ENCODE results near the gene RAD50. TPM values are rescaled to one million over a fixed set of nuclear protein-coding genes. Genes with fewer than 3 reads are reported as not detected.
"Not testable (repeated sequence)": the region's sequence is repeated elsewhere in the genome, so short reads cannot be mapped to it uniquely, and the experiment has no call there.

Gene RAD50
- 8.6 and 11.3 TPM in 2 replicates for total RNA-seq (2014; rRNA removed; shearing (Covaris generic))

DNA sequence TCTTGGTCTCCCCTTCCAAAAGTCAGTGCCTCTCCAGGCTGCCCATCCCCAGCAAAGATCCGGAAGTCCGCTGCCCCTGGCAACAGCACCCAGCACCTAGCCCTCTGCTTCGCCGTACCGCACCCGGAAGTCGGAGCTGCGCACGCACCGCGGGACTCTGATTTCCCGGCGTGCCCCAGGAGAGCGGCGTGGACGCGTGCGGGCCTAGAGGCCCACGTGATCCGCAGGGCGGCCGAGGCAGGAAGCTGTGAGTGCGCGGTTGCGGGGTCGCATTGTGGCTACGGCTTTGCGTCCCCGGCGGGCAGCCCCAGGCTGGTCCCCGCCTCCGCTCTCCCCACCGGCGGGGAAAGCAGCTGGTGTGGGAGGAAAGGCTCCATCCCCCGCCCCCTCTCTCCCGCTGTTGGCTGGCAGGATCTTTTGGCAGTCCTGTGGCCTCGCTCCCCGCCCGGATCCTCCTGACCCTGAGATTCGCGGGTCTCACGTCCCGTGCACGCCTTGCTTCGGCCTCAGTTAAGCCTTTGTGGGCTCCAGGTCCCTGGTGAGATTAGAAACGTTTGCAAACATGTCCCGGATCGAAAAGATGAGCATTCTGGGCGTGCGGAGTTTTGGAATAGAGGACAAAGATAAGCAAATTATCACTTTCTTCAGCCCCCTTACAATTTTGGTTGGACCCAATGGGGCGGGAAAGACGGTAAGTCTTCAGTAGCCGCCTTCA is at the start of gene RAD50:
Gene RAD50 (plus strand): TSS at position 215 of the 715 bp plus-strand sequence. CDS start 348 bp downstream, at position 563.
- DNase-seq (ENCODE audit: low spot score) = peak; percentile 94

GRCh38 chr5:132510076-132510475 is 46.7 kb upstream of the RAD50 start:
- peak; percentile 73 for DNase-seq (ENCODE audit: low spot score)

GRCh38 chr5:132513618-132514336 is 43.0 kb upstream of the RAD50 start:
- DNase-seq (ENCODE audit: low spot score) = peak; percentile 52

GRCh38 chr5:132522067-132522466 is 34.7 kb upstream of the RAD50 start:
- not testable (repeated sequence) for DNase-seq (ENCODE audit: low spot score)

- not testable (repeated sequence) for DNase-seq (ENCODE audit: low spot score)
Observed at GRCh38 chr5:132524877-132525276, 31.9 kb upstream of the RAD50 start.

DNA sequence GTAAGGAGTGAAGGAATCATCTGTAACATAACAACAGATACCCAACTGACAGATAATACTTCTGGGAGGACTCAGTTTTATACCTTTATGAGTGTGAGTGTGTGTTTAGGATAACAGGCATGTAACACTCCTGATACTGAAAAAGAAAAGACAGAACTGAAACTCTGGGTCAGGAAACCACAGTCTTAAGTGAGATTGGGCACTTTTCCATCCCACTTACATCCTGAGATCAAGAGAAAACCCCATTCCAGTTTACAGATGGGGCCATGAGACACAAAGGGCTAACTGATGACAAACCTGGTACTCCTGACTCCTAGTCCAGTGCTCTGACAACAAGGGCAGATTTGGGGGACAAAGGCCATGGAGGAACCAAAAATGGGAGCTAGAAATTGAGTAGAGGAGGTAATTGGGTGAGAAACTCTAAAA is 31.5 kb upstream of the RAD50 start:
- no peak for DNase-seq (ENCODE audit: low spot score)

DNA sequence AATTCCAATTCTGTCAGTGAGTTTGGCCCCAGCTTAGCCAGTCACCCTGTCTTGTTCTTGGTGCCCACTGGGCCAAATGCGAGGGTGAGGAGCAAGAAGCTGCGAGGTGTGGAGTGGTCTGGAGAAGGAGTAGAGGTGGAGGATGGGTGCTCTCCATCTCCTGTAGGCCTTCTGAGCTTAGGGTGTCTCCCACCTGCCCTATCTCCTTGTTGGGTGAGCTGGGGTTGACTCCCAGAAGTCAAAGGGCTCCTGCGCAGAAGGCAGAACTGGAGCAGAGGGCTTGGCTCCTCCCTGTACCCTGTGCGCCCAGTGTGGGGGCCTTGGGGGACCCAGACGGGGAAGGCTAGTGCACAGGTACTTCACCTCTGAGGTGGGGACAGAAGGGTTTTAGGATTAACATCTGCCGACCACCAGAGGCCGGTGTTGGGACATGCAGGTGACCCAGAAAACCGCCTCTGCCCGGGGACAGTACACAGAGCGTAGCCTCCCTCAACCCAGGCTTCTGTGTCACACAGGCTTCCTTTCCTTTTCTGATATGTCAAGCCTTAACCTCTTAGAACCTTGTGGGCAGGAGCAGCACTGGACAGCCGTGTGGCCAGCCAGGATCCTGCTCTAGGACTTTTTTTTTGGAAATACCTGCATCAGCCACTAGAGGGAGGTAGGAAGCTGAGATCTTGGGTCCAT is 30.3 kb upstream of the RAD50 start:
- peak; percentile 93 for DNase-seq (ENCODE audit: low spot score)

DNA sequence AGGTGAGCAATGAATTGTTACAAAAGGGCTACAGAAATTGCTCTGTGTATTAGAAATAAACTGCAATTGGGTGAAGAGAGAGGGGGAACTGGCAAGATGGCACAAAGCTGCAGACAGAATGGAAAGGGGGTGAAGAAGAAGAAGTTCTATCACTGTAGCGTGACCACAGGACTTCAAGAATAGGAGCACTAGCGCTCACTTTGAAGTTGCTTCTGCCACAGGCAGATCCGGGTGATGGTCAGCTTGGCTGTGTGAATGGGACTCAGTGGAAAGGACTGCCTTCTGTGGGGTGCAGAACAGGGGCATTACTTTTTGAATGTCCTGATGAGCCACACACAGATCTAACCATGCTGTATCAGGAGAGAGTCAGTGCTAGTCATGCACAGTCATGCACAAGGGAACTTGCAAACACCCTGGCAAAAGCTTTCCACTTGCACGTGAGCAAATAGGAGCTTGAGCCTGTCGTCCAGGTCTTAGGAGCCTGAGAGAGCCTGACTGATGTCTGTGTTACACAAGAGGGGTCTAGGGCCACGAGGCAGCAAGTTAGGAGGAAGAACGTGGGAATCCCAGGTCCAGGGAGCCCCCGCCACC is 29.7 kb upstream of the RAD50 start:
- DNase-seq (ENCODE audit: low spot score) = no peak

- no peak for DNase-seq (ENCODE audit: low spot score)
Observed at GRCh38 chr5:132528021-132528420, 28.8 kb upstream of the RAD50 start.

DNA sequence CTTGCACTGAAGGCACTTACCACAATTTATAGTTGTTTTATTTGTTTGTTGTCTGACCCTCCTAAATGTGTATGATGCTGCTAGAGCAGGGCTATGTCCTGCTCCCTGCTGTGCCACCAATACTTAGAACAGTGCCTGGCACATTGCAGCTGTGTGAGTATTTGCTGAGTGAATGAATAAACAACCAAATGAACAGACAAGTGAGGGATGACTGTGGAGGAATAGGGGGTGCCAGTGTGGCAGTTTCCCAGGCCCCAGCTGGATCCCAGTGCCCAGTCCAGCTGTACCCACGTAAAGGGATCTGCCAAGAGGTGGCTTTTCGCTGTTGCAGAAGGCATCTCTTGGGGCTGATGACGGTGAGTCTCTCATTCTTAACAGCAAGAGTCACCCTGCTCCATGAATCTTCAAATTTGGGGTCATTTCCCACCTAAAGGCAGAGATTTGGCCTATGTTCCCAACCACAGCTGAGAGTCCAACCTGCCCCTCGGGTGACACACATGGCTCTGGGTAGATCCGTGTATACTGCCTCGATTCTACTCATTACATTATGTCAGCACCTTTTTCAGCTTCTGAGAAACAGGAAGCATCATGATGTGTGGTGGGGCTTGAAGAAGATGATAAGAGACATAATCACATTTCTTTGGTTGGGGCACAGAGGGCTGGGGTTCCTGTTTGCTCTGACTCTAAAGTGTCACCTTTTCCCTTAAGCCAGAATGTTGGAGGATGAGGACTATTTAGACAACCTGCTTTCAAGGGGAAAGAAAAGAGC is 27.7 kb upstream of the RAD50 start:
- no peak for DNase-seq (ENCODE audit: low spot score)

GRCh38 chr5:132530946-132531345 is 25.8 kb upstream of the RAD50 start:
- DNase-seq (ENCODE audit: low spot score) = no peak

DNA sequence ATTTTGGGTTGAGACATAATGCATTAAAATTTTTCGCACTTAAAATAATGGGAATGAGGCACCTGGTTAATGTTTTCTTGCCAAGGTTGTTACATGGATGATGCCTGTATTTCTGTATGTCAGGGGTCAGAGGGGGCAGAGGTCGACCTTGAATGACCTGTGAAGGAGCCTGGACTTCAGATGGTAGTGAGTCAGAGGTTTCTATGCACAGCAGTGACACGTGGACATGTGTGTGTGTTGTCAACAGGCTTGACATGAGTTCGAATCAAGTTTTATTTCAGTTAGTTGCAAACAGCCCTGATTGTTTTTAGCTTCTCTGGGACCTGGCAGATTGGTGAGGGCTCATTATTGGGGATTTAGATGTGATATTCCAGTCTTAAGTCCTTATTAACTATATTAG is 17.1 kb upstream of the RAD50 start:
- no peak for DNase-seq (ENCODE audit: low spot score)

DNA sequence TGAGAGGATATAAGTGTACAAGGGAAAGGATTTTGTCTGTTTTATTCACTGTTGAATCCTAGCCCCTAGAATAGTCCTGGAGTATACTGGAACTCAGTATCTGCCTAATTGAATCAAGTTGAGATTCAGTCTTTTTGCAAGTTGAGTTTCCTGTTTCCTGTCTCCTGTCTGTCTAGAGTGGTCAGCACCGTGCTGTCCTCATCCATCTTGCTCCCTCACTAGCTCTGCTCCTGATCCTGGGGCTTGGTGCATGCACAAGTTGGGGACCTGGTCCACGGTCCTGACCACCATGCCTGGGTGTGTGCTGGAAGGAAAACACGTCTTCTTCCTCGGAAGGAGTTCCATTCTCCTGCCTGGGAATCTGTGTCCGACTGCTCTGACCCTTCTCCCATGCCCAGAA is 16.6 kb upstream of the RAD50 start:
- DNase-seq (ENCODE audit: low spot score) = no peak

DNA sequence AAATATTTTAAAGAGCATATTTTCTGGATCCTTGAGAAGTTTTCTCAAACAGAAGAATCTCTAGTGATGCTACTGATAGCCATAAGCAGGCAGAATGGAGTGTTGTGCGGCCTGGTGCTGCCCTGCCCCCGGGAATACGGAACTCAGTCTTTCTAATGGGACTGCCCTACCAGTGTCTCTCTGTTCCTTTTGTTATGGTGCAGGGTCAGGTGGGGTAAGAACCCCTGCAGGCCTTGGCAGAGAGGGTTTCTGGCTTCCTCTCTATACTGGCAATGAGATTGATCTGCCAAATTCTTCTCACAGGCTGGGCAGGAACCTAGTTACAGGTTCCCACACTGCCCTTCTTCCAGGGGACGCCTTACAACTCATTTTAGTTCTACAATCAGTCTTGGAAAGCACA is 16.0 kb upstream of the RAD50 start:
- DNase-seq (ENCODE audit: low spot score) = no peak

DNA sequence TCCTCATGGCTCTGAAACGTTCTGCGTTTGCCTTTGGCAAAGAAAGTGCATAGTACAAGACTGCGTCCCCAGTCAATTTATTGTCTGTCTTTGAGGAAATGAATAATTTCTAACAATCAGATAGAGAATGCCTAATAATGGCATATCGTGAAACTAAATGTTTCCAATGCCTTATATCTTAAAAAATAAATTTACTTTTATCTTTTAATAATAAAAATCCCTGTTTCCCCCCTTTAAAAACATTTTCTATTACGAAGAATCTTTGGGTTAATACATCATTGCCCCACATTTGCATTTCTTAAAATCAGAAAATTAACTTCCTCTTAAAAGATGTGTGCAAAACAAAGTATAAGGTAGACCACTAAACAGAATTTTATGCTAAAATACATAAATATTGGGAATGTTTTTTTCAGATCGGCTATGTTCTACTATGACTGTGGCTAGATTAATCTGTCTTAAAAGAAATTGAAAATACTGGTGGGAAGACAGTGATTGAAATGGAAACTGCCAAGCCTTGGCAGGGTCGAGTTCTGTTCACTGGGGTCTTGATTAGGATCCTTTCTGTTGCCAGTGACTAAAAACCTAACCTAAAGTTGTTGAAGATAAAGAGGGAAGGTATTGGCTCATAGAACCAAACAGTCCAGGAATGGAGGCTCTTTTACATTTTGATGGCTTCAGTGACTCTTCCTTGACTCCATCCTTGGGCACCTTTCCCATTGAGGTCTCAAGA is 13.1 kb upstream of the RAD50 start, which contains the start of gene IL5:
Gene IL5 (minus strand): TSS at position 51 of the 730 bp plus-strand sequence. CDS start 44 bp downstream, at position 7.
- DNase-seq (ENCODE audit: low spot score) = no peak

- no peak for DNase-seq (ENCODE audit: low spot score)
Observed at GRCh38 chr5:132546108-132546507, 10.7 kb upstream of the RAD50 start.

- no peak for DNase-seq (ENCODE audit: low spot score)
Observed at GRCh38 chr5:132547269-132547668, 9.5 kb upstream of the RAD50 start.

DNA sequence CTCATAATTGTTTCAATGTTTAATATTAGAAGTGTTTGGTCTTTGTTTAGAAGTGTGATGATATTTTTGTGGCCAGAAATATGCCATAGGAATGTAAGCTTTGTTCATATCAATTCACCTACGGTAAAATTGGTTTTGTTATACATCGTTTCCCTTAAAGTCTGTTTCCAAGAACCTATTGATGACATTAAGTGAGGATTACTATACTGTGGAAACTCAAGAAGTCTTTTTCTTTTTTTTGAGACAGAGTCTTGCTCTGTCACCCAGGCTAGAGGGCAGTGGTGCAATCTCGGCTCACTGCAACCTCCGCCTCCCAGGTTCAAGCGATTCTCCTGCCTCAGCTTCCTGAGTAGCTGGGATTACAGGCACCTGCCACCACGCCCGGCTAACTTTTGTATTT is 7.9 kb upstream of the RAD50 start:
- not testable (repeated sequence) for DNase-seq (ENCODE audit: low spot score)

DNA sequence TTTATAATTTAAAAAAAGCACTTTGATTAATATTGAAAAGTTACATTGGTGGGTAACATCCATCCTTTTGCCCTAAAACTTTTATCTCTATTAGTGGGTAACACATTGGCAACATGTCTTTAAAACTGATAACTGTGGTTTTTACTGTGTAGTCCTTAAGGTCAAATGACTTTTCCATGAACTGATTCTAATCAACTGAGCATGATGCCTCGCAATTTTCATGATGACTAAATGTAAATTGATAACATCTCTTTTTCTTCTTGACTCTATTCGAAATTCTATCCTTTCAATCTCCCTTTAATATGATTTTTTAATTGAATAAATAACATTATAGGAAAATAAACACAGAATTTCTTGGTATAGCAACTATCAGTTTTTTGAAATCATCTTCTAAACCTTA is 7.2 kb upstream of the RAD50 start:
- DNase-seq (ENCODE audit: low spot score) = no peak

GRCh38 chr5:132556153-132556762 is 519 bp upstream of the RAD50 start:
- no peak for DNase-seq (ENCODE audit: low spot score)
